Osteocyte (in vitro differentiated cells): ENCODE data around the gene ZSCAN5C. TPM values are rescaled to one million over a fixed set of nuclear protein-coding genes. Genes with fewer than 3 reads are reported as not detected.

ENCODE experiments used
- DNase-seq: peaks from one replicate; pipeline ENCODE4 v3.0.0; 2021; ENCODE audit warnings: mixed read lengths; ENCODE audit not compliant: unreplicated experiment; ENCODE audit errors: extremely low spot score
- H3K27ac Mint-ChIP-seq: one replicate; pipeline ENCODE4 v1.8.0; 2021; ENCODE audit warnings: mild to moderate bottlenecking, mixed read lengths; ENCODE audit not compliant: unreplicated experiment
- H3K27me3 Mint-ChIP-seq: one replicate; pipeline ENCODE4 v1.8.0; 2021; ENCODE audit warnings: mixed read lengths; ENCODE audit not compliant: unreplicated experiment
- H3K36me3 Mint-ChIP-seq: one replicate; pipeline ENCODE4 v1.8.0; 2021; ENCODE audit warnings: mixed read lengths; ENCODE audit not compliant: unreplicated experiment
- H3K4me1 Mint-ChIP-seq: one replicate; pipeline ENCODE4 v1.8.0; 2021; ENCODE audit warnings: mixed read lengths; ENCODE audit not compliant: unreplicated experiment
- H3K4me3 Mint-ChIP-seq: one replicate; pipeline ENCODE4 v1.8.0; 2021; ENCODE audit warnings: mild to moderate bottlenecking, moderate library complexity, mixed read lengths; ENCODE audit not compliant: unreplicated experiment
- H3K9me3 Mint-ChIP-seq: one replicate; pipeline ENCODE4 v1.8.0; 2021; ENCODE audit warnings: mixed read lengths; ENCODE audit not compliant: unreplicated experiment
- CTCF ChIP-seq: fragments of 200-600 bp; sonication (generic); IDR thresholded peaks from 2 replicates; pipeline ENCODE4 v1.5.0; 2021; ENCODE audit warnings: antibody characterized with exemption, mild to moderate bottlenecking, moderate library complexity
- total RNA-seq: library from RNA; stranded (reverse); gene quantifications from 2 replicates; pipeline ENCODE4 v1.2.1, GENCODE V29; 2021

ZSCAN5C gene
- total RNA-seq, 1 donor from 2014 or later = not detected

GRCh38 chr19:56158170-56158757 is 43.8 kb upstream of the ZSCAN5C start:
- no peak for DNase-seq
- peaks cover 3% of the 10 kb centered on the region for H3K4me1 Mint-ChIP-seq
- H3K27me3 Mint-ChIP-seq = no peaks in the 10 kb centered on the region
- H3K9me3 Mint-ChIP-seq = no peaks in the 10 kb centered on the region
- no peak overlapping the region for H3K27ac Mint-ChIP-seq
- no peak for TF ChIP-seq CTCF
- H3K36me3 Mint-ChIP-seq = peaks cover 27% of the 10 kb centered on the region
- H3K4me3 Mint-ChIP-seq = no peak overlapping the region

GRCh38 chr19:56159009-56159559 is 43.0 kb upstream of the ZSCAN5C start:
- Mint-ChIP-seq H3K4me3 (no peak overlapping the region), H3K36me3 (peaks cover 27% of the 10 kb centered on the region), H3K9me3 (no peaks in the 10 kb centered on the region), H3K27me3 (no peaks in the 10 kb centered on the region), H3K4me1 (no peaks in the 10 kb centered on the region), H3K27ac (no peak overlapping the region)
- DNase-seq = no peak
- no peak for TF ChIP-seq CTCF

- no peak overlapping the region for H3K4me3 Mint-ChIP-seq
- H3K4me1 Mint-ChIP-seq = no peaks in the 10 kb centered on the region
- H3K36me3 Mint-ChIP-seq = peaks cover 25% of the 10 kb centered on the region
- H3K27me3 Mint-ChIP-seq = no peaks in the 10 kb centered on the region
- no peaks in the 10 kb centered on the region for H3K9me3 Mint-ChIP-seq
- TF ChIP-seq CTCF = no peak
- no peak overlapping the region for H3K27ac Mint-ChIP-seq
- no peak for DNase-seq
These were observed 42.3 kb upstream of the ZSCAN5C start for GRCh38 chr19:56159622-56160271.

GRCh38 chr19:56161534-56161933 is 40.5 kb upstream of the ZSCAN5C start:
- no peaks in the 10 kb centered on the region for H3K4me1 Mint-ChIP-seq
- DNase-seq = no peak
- no peak for TF ChIP-seq CTCF
- peaks cover 11% of the 10 kb centered on the region for H3K36me3 Mint-ChIP-seq
- no peak overlapping the region for H3K27ac Mint-ChIP-seq
- H3K27me3 Mint-ChIP-seq = no peaks in the 10 kb centered on the region
- no peak overlapping the region for H3K4me3 Mint-ChIP-seq
- no peaks in the 10 kb centered on the region for H3K9me3 Mint-ChIP-seq

- DNase-seq = no peak
- Mint-ChIP-seq H3K4me3 (no peak overlapping the region), H3K27ac (no peak overlapping the region), H3K27me3 (no peaks in the 10 kb centered on the region), H3K9me3 (no peaks in the 10 kb centered on the region), H3K4me1 (no peaks in the 10 kb centered on the region), H3K36me3 (peaks cover 11% of the 10 kb centered on the region)
- no peak for TF ChIP-seq CTCF
These were observed 39.8 kb upstream of the ZSCAN5C start for GRCh38 chr19:56162258-56162657.
